B cell (primary cell): ENCODE measurements around the gene SPAG7. TPM values are rescaled to one million over a fixed set of nuclear protein-coding genes. Genes with fewer than 3 reads are reported as not detected.

Experiments
- ATAC-seq: fragments of 200-7000 bp; cut with Tn5 transposase; one replicate; pipeline ENCODE4 v1.10.0; 2021; ENCODE audit warnings: low read depth, mild to moderate bottlenecking, moderate number of reproducible peaks, moderate library complexity
- CTCF ChIA-PET: fragments of 350-600 bp; sonication (Branson Sonifier 250); formaldehyde crosslinking; loops from one replicate; lab custom pipeline; 2021; ENCODE audit warnings: antibody characterized with exemption, inconsistent platforms; lab: Charles Lee
- POLR2A ChIA-PET: fragments of 350-600 bp; sonication (Branson Sonifier 250); formaldehyde crosslinking; loops from one replicate; lab custom pipeline; 2021; ENCODE audit warnings: antibody characterized with exemption; lab: Charles Lee
- DNase-seq: peaks from one replicate; pipeline ENCODE4 v3.0.0; 2013
- H2AFZ ChIP-seq: 2 replicates; pipeline ENCODE4 v1.6.1; 2012; ENCODE audit warnings: mild to moderate bottlenecking, low read depth, low read length; ENCODE audit not compliant: insufficient read depth, poor library complexity, severe bottlenecking
- H3K27ac ChIP-seq, 2 donors: 1 replicate in 1 of 2; 2 replicates in 1 of 2; pipeline ENCODE4 v1.5.1; 2012 to 2013; ENCODE audit warnings: low read length in 2 of 2, mild to moderate bottlenecking in 2 of 2, moderate library complexity in 1 of 2
- H3K27me3 ChIP-seq, 4 experiments: fragments of 200-600 bp in 1 of 4; sonication (generic) in 1 of 4; replicated peaks in 1 of 4; 1 replicate in 2 of 4; 2 replicates in 2 of 4; pipeline versions ENCODE4 v1.6.1 to v1.7.0; 2013 to 2016; ENCODE audit warnings: low read length in 3 of 4, mild to moderate bottlenecking in 2 of 4, mixed read lengths in 1 of 4, moderate library complexity in 1 of 4; ENCODE audit not compliant: insufficient read depth in 4 of 4, control insufficient read depth in 3 of 4; ENCODE audit errors: control extremely low read depth in 1 of 4
- H3K36me3 ChIP-seq, 2 experiments: replicated peaks in 1 of 2; 1 replicate in 1 of 2; 2 replicates in 1 of 2; pipeline versions ENCODE4 v1.6.1 to v1.7.1; 2013; ENCODE audit warnings: low read length in 1 of 2; ENCODE audit not compliant: insufficient read depth in 2 of 2, control insufficient read depth in 1 of 2; ENCODE audit errors: control extremely low read depth in 1 of 2, extremely low read depth in 1 of 2
- H3K4me1 ChIP-seq, 2 donors: fragments of 200-600 bp in 1 of 2; sonication (generic) in 1 of 2; 1 replicate in 1 of 2; 2 replicates in 1 of 2; pipeline versions ENCODE4 v1.5.1 to v1.6.1; 2013 to 2017; ENCODE audit warnings: low read length in 2 of 2; ENCODE audit not compliant: control insufficient read depth in 2 of 2, insufficient read depth in 2 of 2
- H3K4me2 ChIP-seq: replicated peaks from 2 replicates; pipeline ENCODE3; 2012; ENCODE audit warnings: mild to moderate bottlenecking, low read depth, low read length; ENCODE audit not compliant: poor library complexity, severe bottlenecking
- H3K4me3 ChIP-seq, 5 experiments: fragments of 200-600 bp in 1 of 5; sonication (generic) in 1 of 5; 1 replicate in 3 of 5; 2 replicates in 2 of 5; pipeline versions ENCODE4 v1.5.1 to v1.7.0; 2011 to 2016; ENCODE audit warnings: low read length in 4 of 5, mild to moderate bottlenecking in 4 of 5, low read depth in 2 of 5, control low read depth in 1 of 5, moderate library complexity in 1 of 5; ENCODE audit not compliant: insufficient read depth in 1 of 5; ENCODE audit errors: control extremely low read depth in 1 of 5, extremely low read depth in 1 of 5
- H3K79me2 ChIP-seq: fragments of 200-600 bp; sonication (generic); one replicate; pipeline ENCODE4 v1.6.0; 2016; ENCODE audit warnings: low read length; ENCODE audit not compliant: control insufficient read depth, insufficient read depth
- H3K9ac ChIP-seq: fragments of 200-600 bp; sonication (generic); 2 replicates; pipeline ENCODE4 v1.6.1; 2017; ENCODE audit warnings: mild to moderate bottlenecking, low read length, moderate library complexity
- H3K9me3 ChIP-seq, 3 donors: one replicate each; pipeline versions ENCODE4 v1.6.1 to v1.7.1; 2013; ENCODE audit warnings: low read length in 2 of 3; ENCODE audit not compliant: control insufficient read depth in 2 of 3, insufficient read depth in 1 of 3; ENCODE audit errors: control extremely low read depth in 1 of 3
- H4K20me1 ChIP-seq: 2 replicates; pipeline ENCODE4 v1.6.0; 2012; ENCODE audit warnings: mild to moderate bottlenecking, low read length; ENCODE audit not compliant: insufficient read depth, control insufficient read depth, poor library complexity, severe bottlenecking
- H3K27ac Mint-ChIP-seq: one replicate; pipeline ENCODE4 v1.8.0; 2021; ENCODE audit warnings: mixed read lengths
- H3K27me3 Mint-ChIP-seq: one replicate; pipeline ENCODE4 v1.8.0; 2021; ENCODE audit warnings: mixed read lengths
- H3K4me1 Mint-ChIP-seq: one replicate; pipeline ENCODE4 v1.8.0; 2021; ENCODE audit warnings: mixed read lengths
- H3K4me3 Mint-ChIP-seq: one replicate; pipeline ENCODE4 v1.8.0; 2021; ENCODE audit warnings: mixed read lengths
- H3K9me3 Mint-ChIP-seq: one replicate; pipeline ENCODE4 v1.8.0; 2022; ENCODE audit warnings: mixed read lengths; ENCODE audit not compliant: insufficient read depth
- CTCF ChIP-seq: fragments of 200-600 bp; IDR thresholded peaks from one replicate; pipeline ENCODE4 v1.8.0; 2022; ENCODE audit warnings: antibody characterized with exemption, mild to moderate bottlenecking
- EZH2 ChIP-seq: IDR thresholded peaks from 2 replicates; pipeline ENCODE4 v1.6.1; 2012; ENCODE audit warnings: borderline replicate concordance, low read depth, mild to moderate bottlenecking, moderate library complexity, low read length; ENCODE audit not compliant: insufficient read depth, poor library complexity, severe bottlenecking
- WGBS: methylation state at CpG from one replicate; pipeline ENCODE4 v1.1.5; 2013; ENCODE audit warnings: missing lambda C conversion rate; ENCODE audit not compliant: insufficient coverage; 5-methylcytosine and 5-hydroxymethylcytosine counted together
- intact Hi-C: fragments of 100-400 bp; cut with micrococcal nuclease; formaldehyde crosslinking; loops from one replicate; pipeline ENCODE4 v1.10.0; 2022
- polyA plus RNA-seq: library from polyadenylated mRNA; depleted of rRNA; stranded (reverse); fragments of >200 nt; gene quantifications from 2 replicates; pipeline ENCODE4 v1.2.3, GENCODE V29; 2012
- total RNA-seq, 2 donors: library from RNA; stranded (reverse); fragments of 120-200 nt in 1 of 2; gene quantifications; 1 replicate in 1 of 2; 2 replicates in 1 of 2; pipeline versions ENCODE4 v1.2.3 to v1.2.4, GENCODE V29; 2013 to 2022

The SPAG7 gene
- total and polyA plus RNA-seq, 2 donors (not counting 1 experiment from before 2014, with no cell fraction given): 43.4 to 52.5 TPM

GRCh38 chr17:4950746-4951204 lies 16.8 kb downstream of the SPAG7 start, which contains the start of gene ENO3:
ENO3 (plus strand) TSS chr17:4951119; CDS start chr17:4951830, 711 bp downstream.
- ChIA-PET CTCF (interaction anchor here (1.0 to 3.0 kb wide), 4 partner anchors 12 to 42 kb away, joined by 3 to 16 read pairs (median 4); partner anchors contain the start of gene SPAG7), POLR2A (interaction anchor here (0.7 to 4.9 kb wide), 3 partner anchors 11 to 16 kb away, joined by 3 to 81 read pairs (median 38); partner anchors contain the start of genes RNF167, SLC25A11 and SPAG7)
- Histone ChIP-seq H3K27ac (peak within 1 kb of the TSS; percentile 55 to 93), H3K79me2 (peaks cover 32% of the 10 kb centered on the region), H3K36me3 (peaks cover 0 to 11% of the 10 kb centered on the region in 2 experiments), H3K4me2 (peak within 1 kb of the TSS; percentile 98), H3K9ac (peak within 1 kb of the TSS; percentile 97), H2AFZ (peak within 1 kb of the TSS; percentile 97), H3K4me1 (peaks cover 18 to 26% of the 10 kb centered on the region in 2 donors), H3K4me3 (peak within 1 kb of the TSS; percentile 21 to 99 (median 96)), H3K27me3 (no peaks in the 10 kb centered on the region), H4K20me1 (peaks cover 24% of the 10 kb centered on the region), H3K9me3 (no peaks in the 10 kb centered on the region)
- Mint-ChIP-seq H3K27me3 (no peaks in the 10 kb centered on the region), H3K27ac (peak within 1 kb of the TSS; percentile 90), H3K4me3 (peak within 1 kb of the TSS; percentile 85), H3K4me1 (peaks cover 28% of the 10 kb centered on the region), H3K9me3 (no peaks in the 10 kb centered on the region)
- ATAC-seq (no peak), DNase-seq (no peak)
- intact Hi-C loops: no loop called here
- TF ChIP-seq EZH2 (no peak), CTCF (no peak)
- 65% methylated on average over 4 of the region's 7 CpGs for WGBS

- Mint-ChIP-seq H3K27ac (peak overlapping the region; percentile 90), H3K9me3 (no peaks in the 10 kb centered on the region), H3K4me3 (peak overlapping the region; percentile 85), H3K27me3 (no peaks in the 10 kb centered on the region), H3K4me1 (peaks cover 33% of the 10 kb centered on the region)
- WGBS: 7% methylated on average over 48 of the region's 52 CpGs
- peaks cover 30% of the 10 kb centered on the region for H4K20me1 ChIP-seq
- ChIA-PET POLR2A (interaction anchor here (0.7 to 4.9 kb wide), 3 partner anchors 10 to 17 kb away, joined by 3 to 81 read pairs (median 38); partner anchors contain the start of genes RNF167, SLC25A11 and SPAG7), CTCF (interaction anchor here (1.2 to 3.0 kb wide), 2 partner anchors 17 to 41 kb away, joined by 3 to 16 read pairs; partner anchors contain the start of gene SPAG7)
- peak overlapping the region; percentile 55 to 93 for H3K27ac ChIP-seq
- intact Hi-C loops: no loop called here
- no peak for TF ChIP-seq CTCF
- no peaks in the 10 kb centered on the region for H3K9me3 ChIP-seq
- H3K4me3 ChIP-seq: peak overlapping the region; percentile 21 to 99 (median 96)
- H3K36me3 ChIP-seq: peaks cover 0 to 17% of the 10 kb centered on the region in 2 experiments
- H3K9ac ChIP-seq: peak overlapping the region; percentile 97
- H2AFZ ChIP-seq: peak overlapping the region; percentile 97
- H3K79me2 ChIP-seq: peaks cover 37% of the 10 kb centered on the region
- ATAC-seq: no peak
- H3K4me1 ChIP-seq: peaks cover 24 to 32% of the 10 kb centered on the region in 2 donors
- peak; percentile 66 for DNase-seq
- H3K4me2 ChIP-seq: peak overlapping the region; percentile 98
- no peaks in the 10 kb centered on the region for H3K27me3 ChIP-seq
These were observed 17.4 kb downstream of the SPAG7 start for GRCh38 chr17:4950075-4950745.
